ENCODE measurements around the gene PLRG1. TPM values are rescaled to one million over a fixed set of nuclear protein-coding genes. Genes with fewer than 3 reads are reported as not detected.

The PLRG1 gene
- total and polyA plus RNA-seq, 7 donors = 34.5 to 52.4 (median 43.0) TPM

DNA sequence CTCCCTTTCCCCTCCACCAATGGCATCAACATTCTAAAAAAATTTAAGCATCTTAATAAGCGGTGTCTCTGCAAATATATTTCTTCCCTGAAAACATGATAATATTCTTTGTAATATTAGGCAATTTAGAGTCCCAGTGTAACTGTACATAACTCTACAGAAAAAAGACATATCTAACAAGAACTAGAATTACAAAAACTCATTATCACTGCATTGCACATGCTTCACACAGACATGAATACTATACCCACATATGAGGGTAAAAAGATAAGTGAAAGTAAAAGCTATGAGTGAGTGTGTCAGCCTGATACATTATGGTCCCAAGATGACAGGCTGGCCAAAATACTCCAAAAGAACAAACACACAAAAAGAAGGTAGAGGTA, 10.2 kb upstream of the PLRG1 start:
- H3K36me3 ChIP-seq (ENCODE audit: insufficient read depth in 1 of 2, low read depth in 1 of 2) = no peaks in the 10 kb centered on the region
- no peaks in the 10 kb centered on the region for H3K9me3 ChIP-seq
- WGBS, 3 donors = 94 to 100% (median 95%) methylated on average over 1 of the region's 1 CpG
- no peak for DNase-seq
- no peaks in the 10 kb centered on the region for H3K27me3 ChIP-seq (ENCODE audit: insufficient read depth in 3 of 3, low read length in 2 of 3)
- ATAC-seq = no peak
- H3K4me1 ChIP-seq = no peaks in the 10 kb centered on the region
- TF ChIP-seq, protein P1, sequence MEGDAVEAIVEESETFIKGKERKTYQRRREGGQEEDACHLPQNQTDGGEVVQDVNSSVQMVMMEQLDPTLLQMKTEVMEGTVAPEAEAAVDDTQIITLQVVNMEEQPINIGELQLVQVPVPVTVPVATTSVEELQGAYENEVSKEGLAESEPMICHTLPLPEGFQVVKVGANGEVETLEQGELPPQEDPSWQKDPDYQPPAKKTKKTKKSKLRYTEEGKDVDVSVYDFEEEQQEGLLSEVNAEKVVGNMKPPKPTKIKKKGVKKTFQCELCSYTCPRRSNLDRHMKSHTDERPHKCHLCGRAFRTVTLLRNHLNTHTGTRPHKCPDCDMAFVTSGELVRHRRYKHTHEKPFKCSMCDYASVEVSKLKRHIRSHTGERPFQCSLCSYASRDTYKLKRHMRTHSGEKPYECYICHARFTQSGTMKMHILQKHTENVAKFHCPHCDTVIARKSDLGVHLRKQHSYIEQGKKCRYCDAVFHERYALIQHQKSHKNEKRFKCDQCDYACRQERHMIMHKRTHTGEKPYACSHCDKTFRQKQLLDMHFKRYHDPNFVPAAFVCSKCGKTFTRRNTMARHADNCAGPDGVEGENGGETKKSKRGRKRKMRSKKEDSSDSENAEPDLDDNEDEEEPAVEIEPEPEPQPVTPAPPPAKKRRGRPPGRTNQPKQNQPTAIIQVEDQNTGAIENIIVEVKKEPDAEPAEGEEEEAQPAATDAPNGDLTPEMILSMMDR (IDR thresholded peaks at IDR 0.05) = no peak
- no peak overlapping the region for H3K4me3 ChIP-seq
- no peak overlapping the region for H3K27ac ChIP-seq
- intact Hi-C loops (cut with DNase I) = no loop called here

DNA sequence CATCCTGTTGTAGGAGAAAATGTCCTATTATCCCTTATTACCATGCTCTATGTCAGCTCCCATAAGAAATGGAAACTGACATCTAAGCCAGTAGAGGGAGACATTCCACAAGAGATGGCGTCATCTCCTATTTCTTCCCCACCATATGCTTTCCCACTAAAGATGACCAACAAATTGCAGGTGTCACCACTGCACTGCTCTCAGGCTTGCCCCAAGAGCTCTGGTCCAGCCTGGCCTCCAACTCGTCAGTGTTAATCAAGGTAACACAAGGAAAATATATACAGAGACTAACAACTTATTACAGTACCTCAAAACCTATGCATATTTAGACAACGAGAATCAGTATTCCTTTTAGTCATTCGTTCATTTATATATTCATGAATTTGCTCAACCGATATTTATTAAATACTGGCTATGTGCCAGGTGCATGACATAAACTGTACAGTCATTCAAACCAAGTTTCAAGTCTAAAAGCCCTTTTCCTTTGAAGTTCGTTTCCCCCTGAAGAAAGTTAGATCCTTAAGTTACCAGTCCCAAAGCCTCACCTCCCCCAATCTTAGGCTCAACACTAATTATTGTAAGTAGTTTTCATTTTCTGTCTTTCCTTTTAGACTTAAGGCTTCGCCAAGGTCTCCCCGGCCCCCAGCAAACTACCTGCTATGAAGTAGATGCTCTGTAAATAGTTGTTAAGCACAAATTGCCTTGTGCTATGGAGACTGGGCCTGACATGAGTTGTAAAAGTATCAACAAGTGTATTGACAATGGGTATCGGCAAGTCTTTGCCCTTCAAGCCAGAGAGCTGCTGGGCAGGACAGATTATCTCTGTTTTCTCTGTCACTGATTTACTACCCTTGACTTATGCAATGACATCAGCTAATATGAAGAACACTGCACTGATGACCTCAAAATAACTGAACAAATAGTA, 9.6 kb upstream of the PLRG1 start:
- H3K27ac ChIP-seq = no peak overlapping the region
- ATAC-seq (peak in 2 of 4 donors; percentile 36 to 49), DNase-seq (no peak)
- WGBS, 3 donors = 71 to 75% (median 73%) methylated on average over 9 of the region's 9 CpGs
- H3K4me1 ChIP-seq = no peaks in the 10 kb centered on the region
- H3K36me3 ChIP-seq (ENCODE audit: insufficient read depth in 1 of 2, low read depth in 1 of 2) = no peaks in the 10 kb centered on the region
- TF ChIP-seq, protein P1 (IDR thresholded peaks at IDR 0.05) = peak; percentile 26
- intact Hi-C loops (cut with DNase I) = no loop called here
- H3K4me3 ChIP-seq = no peak overlapping the region
- H3K27me3 ChIP-seq (ENCODE audit: insufficient read depth in 3 of 3, low read length in 2 of 3) = no peaks in the 10 kb centered on the region
- no peaks in the 10 kb centered on the region for H3K9me3 ChIP-seq

DNA sequence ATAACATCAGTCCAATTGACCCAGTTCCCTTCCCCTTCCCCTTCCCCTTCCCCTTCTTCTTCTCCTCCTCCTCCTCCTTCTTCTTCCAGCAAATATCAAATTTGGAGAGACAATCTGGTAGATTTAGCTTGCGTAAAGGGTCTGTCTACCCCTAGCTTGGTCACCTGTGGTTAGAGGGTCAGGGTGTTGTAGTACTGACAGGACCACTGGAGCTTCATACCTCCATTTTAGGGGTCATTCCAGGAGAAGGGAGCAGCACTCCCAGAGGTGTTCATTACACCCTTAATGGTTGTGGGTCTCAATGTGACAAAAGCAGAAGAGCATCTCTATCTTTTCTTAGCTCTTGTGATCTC, 8.9 kb upstream of the PLRG1 start:
- Histone ChIP-seq H3K4me3 (no peak overlapping the region), H3K36me3 (ENCODE audit: insufficient read depth in 1 of 2, low read depth in 1 of 2) (no peaks in the 10 kb centered on the region), H3K4me1 (no peaks in the 10 kb centered on the region), H3K27ac (no peak overlapping the region), H3K9me3 (no peaks in the 10 kb centered on the region), H3K27me3 (ENCODE audit: insufficient read depth in 3 of 3, low read length in 2 of 3) (no peaks in the 10 kb centered on the region)
- intact Hi-C loops (cut with DNase I) = no loop called here
- 90 to 91% (median 91%) methylated on average over 1 of the region's 1 CpG for WGBS, 3 donors
- no peak for ATAC-seq
- TF ChIP-seq, protein P1 (IDR thresholded peaks at IDR 0.05) = no peak
- DNase-seq = no peak

DNA sequence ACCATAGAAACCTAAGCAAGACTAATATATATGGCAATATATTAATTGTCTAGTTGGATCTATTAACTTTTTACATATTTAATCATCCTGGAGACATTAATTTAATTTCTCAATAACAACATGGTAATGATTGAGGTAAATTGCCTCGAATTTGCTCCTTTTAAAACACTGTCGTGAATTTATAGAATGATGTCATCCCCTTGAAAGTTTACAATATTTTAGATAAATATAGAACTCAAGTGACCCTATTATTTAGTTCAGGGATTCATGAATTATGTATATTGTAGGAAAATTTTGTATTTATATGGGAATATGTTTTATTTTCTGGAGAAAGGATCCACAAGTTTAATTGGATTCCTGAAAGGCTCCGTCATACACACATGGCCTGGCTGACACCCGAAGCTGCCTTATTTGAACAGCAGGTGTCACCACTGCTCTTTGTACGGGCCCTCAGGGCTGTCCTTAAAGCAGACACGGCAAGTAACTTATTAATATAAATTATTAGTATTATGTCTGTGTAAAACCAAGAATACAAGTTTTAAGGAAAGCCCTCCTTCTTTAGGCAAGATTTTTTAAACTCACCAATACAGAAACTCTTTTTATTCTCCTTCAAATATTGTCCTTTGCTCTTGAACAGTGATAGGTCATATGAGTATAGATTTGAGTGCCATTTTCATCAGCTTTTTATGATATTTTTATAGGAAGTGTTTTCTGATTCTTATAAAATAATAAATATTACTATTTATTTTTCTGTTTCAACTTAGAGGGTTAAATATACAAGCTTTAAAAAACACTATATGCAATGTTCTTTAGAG, 1.9 kb upstream of the PLRG1 start:
- peaks cover 9% of the 10 kb centered on the region for H3K4me1 ChIP-seq
- no peaks in the 10 kb centered on the region for H3K9me3 ChIP-seq
- ATAC-seq (peak; percentile 70 to 79 (median 72)), DNase-seq (peak; percentile 65 to 73)
- 13 to 29% (median 19%) methylated on average over 6 of the region's 6 CpGs for WGBS, 3 donors
- no peaks in the 10 kb centered on the region for H3K27me3 ChIP-seq (ENCODE audit: insufficient read depth in 3 of 3, low read length in 2 of 3)
- no peak overlapping the region for H3K27ac ChIP-seq
- TF ChIP-seq, protein P1 (IDR thresholded peaks at IDR 0.05) = peak; percentile 90
- H3K4me3 ChIP-seq = no peak overlapping the region
- intact Hi-C loops (cut with DNase I) = loop anchor here (2.0 to 5.0 kb wide), 4 partner anchors 70 to 821 kb away; no protein-coding TSS in a partner anchor
- H3K36me3 ChIP-seq (ENCODE audit: insufficient read depth in 1 of 2, low read depth in 1 of 2) = peaks cover 0 to 10% of the 10 kb centered on the region in 2 donors

Data from psoas muscle (tissue), 8 donors.